ENCODE results near the gene TRIM32. TPM values are rescaled to one million over a fixed set of nuclear protein-coding genes. Genes with fewer than 3 reads are reported as not detected.

Gene TRIM32
- total RNA-seq, 4 donors from 2014 or later = 4.1 to 40.2 (median 12.7) TPM

- TF ChIP-seq POLR2A (IDR thresholded peaks at IDR 0.05) (no peak), CTCF (IDR thresholded peaks at IDR 0.05) (no peak), EP300 (IDR thresholded peaks at IDR 0.05; ENCODE audit: low read depth) (no peak), POLR2AphosphoS5 (IDR thresholded peaks at IDR 0.05) (no peak)
- no peak for DNase-seq
- Histone ChIP-seq H3K27me3 (no peaks in the 10 kb centered on the region), H3K4me3 (no peak overlapping the region), H3K4me1 (peaks cover 0 to 9% (median 4%) of the 10 kb centered on the region in 4 donors), H3K9me3 (no peaks in the 10 kb centered on the region), H3K36me3 (peaks cover 0 to 18% (median 7%) of the 10 kb centered on the region in 4 donors), H3K27ac (no peak overlapping the region)
- intact Hi-C loops (cut with DNase I; ENCODE audit: low total_unique reads) (no loop called here), in situ Hi-C loops (cut with MboI; ENCODE audit: low pct_ligation_motif_present in 1 of 4, low pct_unique_long_range_greater_than_20kb in 1 of 4, low sequenced_read_pairs in 3 of 4) (no loop called here)
- 72 to 77% methylated on average over 2 of the region's 2 CpGs for WGBS, 2 donors (ENCODE audit: low coverage in 1 of 2)
These were observed 15.0 kb downstream of the TRIM32 start for GRCh38 chr9:116701940-116702642.

GRCh38 chr9:116703634-116704033 is 16.5 kb downstream of the TRIM32 start:
- Histone ChIP-seq H3K27ac (no peak overlapping the region), H3K36me3 (peaks cover 0 to 11% (median 3%) of the 10 kb centered on the region in 4 donors), H3K4me3 (no peak overlapping the region), H3K27me3 (no peaks in the 10 kb centered on the region), H3K4me1 (peaks cover 0 to 9% (median 4%) of the 10 kb centered on the region in 4 donors), H3K9me3 (no peaks in the 10 kb centered on the region)
- in situ Hi-C loops (cut with MboI; ENCODE audit: low pct_ligation_motif_present in 1 of 4, low pct_unique_long_range_greater_than_20kb in 1 of 4, low sequenced_read_pairs in 3 of 4) = no loop called here
- no peak for DNase-seq
- WGBS, 2 donors (ENCODE audit: low coverage in 1 of 2) = 99% methylated on average over 3 of the region's 3 CpGs; no CpG with 5 or more reads in 1 of the 2 donors
- intact Hi-C loops (cut with DNase I; ENCODE audit: low total_unique reads) = no loop called here
- no peak for TF ChIP-seq EP300 (IDR thresholded peaks at IDR 0.05; ENCODE audit: low read depth)
- TF ChIP-seq POLR2AphosphoS5 (IDR thresholded peaks at IDR 0.05) = no peak
- no peak for TF ChIP-seq POLR2A (IDR thresholded peaks at IDR 0.05)
- no peak for TF ChIP-seq CTCF (IDR thresholded peaks at IDR 0.05)

- H3K4me1 ChIP-seq = peaks cover 0 to 9% (median 4%) of the 10 kb centered on the region in 4 donors
- H3K36me3 ChIP-seq = peaks cover 0 to 2% (median 0%) of the 10 kb centered on the region in 4 donors
- intact Hi-C loops (cut with DNase I; ENCODE audit: low total_unique reads) (no loop called here), in situ Hi-C loops (cut with MboI; ENCODE audit: low pct_ligation_motif_present in 1 of 4, low pct_unique_long_range_greater_than_20kb in 1 of 4, low sequenced_read_pairs in 3 of 4) (no loop called here)
- H3K4me3 ChIP-seq = no peak overlapping the region
- H3K27ac ChIP-seq = no peak overlapping the region
- no peaks in the 10 kb centered on the region for H3K9me3 ChIP-seq
- DNase-seq = no peak
- no peaks in the 10 kb centered on the region for H3K27me3 ChIP-seq
- TF ChIP-seq POLR2A (IDR thresholded peaks at IDR 0.05) = no peak
These were observed 17.4 kb downstream of the TRIM32 start for GRCh38 chr9:116704470-116704869.

GRCh38 chr9:116705531-116705930 is 18.4 kb downstream of the TRIM32 start:
- WGBS, 2 donors (ENCODE audit: low coverage in 1 of 2) = 17 to 25% methylated on average over 1 of the region's 1 CpG
- H3K4me3 ChIP-seq = no peak overlapping the region
- no peak for DNase-seq
- peaks cover 0 to 9% (median 4%) of the 10 kb centered on the region in 4 donors for H3K4me1 ChIP-seq
- H3K36me3 ChIP-seq = no peaks in the 10 kb centered on the region
- no peaks in the 10 kb centered on the region for H3K27me3 ChIP-seq
- no peak overlapping the region for H3K27ac ChIP-seq
- in situ Hi-C loops (cut with MboI; ENCODE audit: low pct_ligation_motif_present in 1 of 4, low pct_unique_long_range_greater_than_20kb in 1 of 4, low sequenced_read_pairs in 3 of 4) (no loop called here), intact Hi-C loops (cut with DNase I; ENCODE audit: low total_unique reads) (no loop called here)
- TF ChIP-seq POLR2AphosphoS5 (IDR thresholded peaks at IDR 0.05) (no peak), CTCF (IDR thresholded peaks at IDR 0.05) (no peak), EP300 (IDR thresholded peaks at IDR 0.05; ENCODE audit: low read depth) (no peak), POLR2A (IDR thresholded peaks at IDR 0.05) (no peak)
- H3K9me3 ChIP-seq = no peaks in the 10 kb centered on the region

Measured in transverse colon (tissue), 4 donors.